DND-41 (cell line): ENCODE data around the gene TSC2.

Experiments
- ATAC-seq: fragments of 200-7000 bp; cut with Tn5 transposase; 3 replicates; pipeline ENCODE4 v1.9.1; 2021; ENCODE audit warnings: low read depth; ENCODE audit not compliant: insufficient read depth
- DNase-seq: peaks from one replicate; pipeline ENCODE4 v3.0.0-alpha.2; 2020
- H2AFZ ChIP-seq: 2 replicates; pipeline ENCODE4 v1.6.0; 2012; ENCODE audit warnings: low read depth, low read length
- H3K27ac ChIP-seq: 2 replicates; pipeline ENCODE4 v1.5.1; 2012; ENCODE audit warnings: low read length, inconsistent platforms
- H3K27me3 ChIP-seq: fragments of 200-600 bp; sonication (generic); 2 replicates; pipeline ENCODE4 v1.6.0; 2012; ENCODE audit warnings: low read length, mild to moderate bottlenecking, inconsistent platforms; ENCODE audit not compliant: insufficient read depth, poor library complexity
- H3K36me3 ChIP-seq: 2 replicates; pipeline ENCODE4 v1.5.1; 2012; ENCODE audit warnings: low read length, inconsistent platforms; ENCODE audit not compliant: insufficient read depth
- H3K4me1 ChIP-seq: 2 replicates; pipeline ENCODE4 v1.5.1; 2012; ENCODE audit warnings: mild to moderate bottlenecking, low read length; ENCODE audit not compliant: insufficient read depth
- H3K4me2 ChIP-seq: 2 replicates; pipeline ENCODE4 v1.6.0; 2012; ENCODE audit warnings: mild to moderate bottlenecking, moderate library complexity, low read length, inconsistent platforms; ENCODE audit not compliant: insufficient read depth
- H3K4me3 ChIP-seq, 2 experiments: fragments of 200-600 bp in 1 of 2; shearing (Covaris generic) in 1 of 2; 2 replicates each; pipeline ENCODE4 v1.5.1; 2012 to 2016; ENCODE audit warnings: inconsistent platforms in 2 of 2, low read length in 2 of 2, mild to moderate bottlenecking in 2 of 2, low read depth in 1 of 2, moderate library complexity in 1 of 2
- H3K79me2 ChIP-seq: 2 replicates; pipeline ENCODE4 v1.6.0; 2012; ENCODE audit warnings: low read length, inconsistent platforms; ENCODE audit not compliant: insufficient read depth
- H3K9ac ChIP-seq: 2 replicates; pipeline ENCODE4 v1.6.0; 2012; ENCODE audit warnings: low read depth, mild to moderate bottlenecking, inconsistent platforms, low read length, moderate library complexity
- H3K9me3 ChIP-seq: 2 replicates; pipeline ENCODE4 v1.5.1; 2012; ENCODE audit warnings: low read length, moderate library complexity, mild to moderate bottlenecking, inconsistent platforms; ENCODE audit not compliant: insufficient read depth, severe bottlenecking
- H4K20me1 ChIP-seq: 2 replicates; pipeline ENCODE4 v1.6.0; 2012; ENCODE audit warnings: low read length; ENCODE audit not compliant: insufficient read depth
- EZH2 ChIP-seq: IDR thresholded peaks from 3 replicates; pipeline ENCODE4 v1.6.1; 2012; ENCODE audit warnings: borderline replicate concordance, low read depth, mild to moderate bottlenecking, moderate library complexity, low read length, inconsistent platforms; ENCODE audit not compliant: severe bottlenecking
- TF ChIP-seq, protein P1 (sequence below): IDR thresholded peaks from 2 replicates; pipeline ENCODE4 v1.5.1; 2012; ENCODE audit warnings: borderline replicate concordance, low read length, moderate library complexity, mild to moderate bottlenecking; ENCODE audit not compliant: poor library complexity, severe bottlenecking; ENCODE audit errors: extremely low read depth

TSC2 gene

GRCh38 chr16:2042986-2043666, 4.7 kb upstream of the TSC2 start:
- no peak overlapping the region for H2AFZ ChIP-seq
- H3K27me3 ChIP-seq, result no peaks in the 10 kb centered on the region
- no peak overlapping the region for H3K9ac ChIP-seq
- peaks cover 17% of the 10 kb centered on the region for H3K4me1 ChIP-seq
- H3K79me2 ChIP-seq, result peaks cover 21% of the 10 kb centered on the region
- H3K4me3 ChIP-seq, result no peak overlapping the region
- TF ChIP-seq EZH2, result no peak
- TF ChIP-seq, protein P1, sequence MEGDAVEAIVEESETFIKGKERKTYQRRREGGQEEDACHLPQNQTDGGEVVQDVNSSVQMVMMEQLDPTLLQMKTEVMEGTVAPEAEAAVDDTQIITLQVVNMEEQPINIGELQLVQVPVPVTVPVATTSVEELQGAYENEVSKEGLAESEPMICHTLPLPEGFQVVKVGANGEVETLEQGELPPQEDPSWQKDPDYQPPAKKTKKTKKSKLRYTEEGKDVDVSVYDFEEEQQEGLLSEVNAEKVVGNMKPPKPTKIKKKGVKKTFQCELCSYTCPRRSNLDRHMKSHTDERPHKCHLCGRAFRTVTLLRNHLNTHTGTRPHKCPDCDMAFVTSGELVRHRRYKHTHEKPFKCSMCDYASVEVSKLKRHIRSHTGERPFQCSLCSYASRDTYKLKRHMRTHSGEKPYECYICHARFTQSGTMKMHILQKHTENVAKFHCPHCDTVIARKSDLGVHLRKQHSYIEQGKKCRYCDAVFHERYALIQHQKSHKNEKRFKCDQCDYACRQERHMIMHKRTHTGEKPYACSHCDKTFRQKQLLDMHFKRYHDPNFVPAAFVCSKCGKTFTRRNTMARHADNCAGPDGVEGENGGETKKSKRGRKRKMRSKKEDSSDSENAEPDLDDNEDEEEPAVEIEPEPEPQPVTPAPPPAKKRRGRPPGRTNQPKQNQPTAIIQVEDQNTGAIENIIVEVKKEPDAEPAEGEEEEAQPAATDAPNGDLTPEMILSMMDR, result no peak
- no peak for DNase-seq
- no peak overlapping the region for H3K27ac ChIP-seq
- no peak overlapping the region for H3K4me2 ChIP-seq
- ATAC-seq, result no peak
- H3K9me3 ChIP-seq, result no peaks in the 10 kb centered on the region
- peaks cover 30% of the 10 kb centered on the region for H3K36me3 ChIP-seq
- 0 out of 2 replicates have a peak, but pooled peaks cover 2% of the 10 kb centered on the region for H4K20me1 ChIP-seq

DNA sequence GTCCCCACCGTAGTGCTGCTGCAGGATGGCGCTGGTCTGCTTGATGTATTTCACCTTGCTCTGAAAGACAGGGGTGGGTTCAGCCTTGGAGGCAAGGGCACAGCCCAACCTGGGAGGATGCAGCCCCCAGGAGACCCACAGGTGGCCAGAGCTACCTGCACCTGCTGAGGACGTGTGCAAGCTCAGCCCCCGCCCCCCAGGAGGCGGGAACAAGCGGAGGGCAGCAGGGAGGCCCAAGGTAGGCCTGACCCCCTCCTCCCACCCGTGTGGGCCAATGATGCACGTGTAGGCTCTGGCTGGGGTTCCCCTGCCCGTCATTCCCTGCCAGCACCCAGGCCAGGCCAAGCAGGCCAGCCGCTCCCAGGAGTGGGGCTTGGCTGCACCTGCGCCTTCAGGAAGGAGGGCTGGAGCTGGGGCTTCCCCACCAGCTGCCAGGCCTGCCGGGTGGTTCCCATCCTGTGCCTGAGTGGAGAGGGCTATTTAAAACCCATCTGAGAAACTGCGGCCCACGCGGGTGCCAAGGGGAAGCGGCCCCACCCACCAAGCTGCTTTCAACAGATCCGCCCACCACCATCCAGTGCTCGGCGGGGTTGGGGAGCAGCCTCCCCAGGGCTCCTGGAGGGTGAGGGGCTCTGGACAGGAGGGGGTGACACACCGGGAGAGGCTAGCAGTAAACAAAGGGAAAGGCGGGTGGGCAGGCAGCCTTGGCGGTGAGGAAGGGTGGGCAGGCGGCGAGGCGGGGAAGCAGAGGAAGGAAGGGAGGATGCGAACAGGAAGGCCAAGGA, 3.9 kb upstream of the TSC2 start:
- H2AFZ ChIP-seq, result no peak overlapping the region
- DNase-seq, result no peak
- TF ChIP-seq, protein P1, result no peak
- TF ChIP-seq EZH2, result no peak
- H3K9ac ChIP-seq, result no peak overlapping the region
- no peak overlapping the region for H3K4me2 ChIP-seq
- peaks cover 29% of the 10 kb centered on the region for H3K79me2 ChIP-seq
- H3K36me3 ChIP-seq, result peaks cover 30% of the 10 kb centered on the region
- H4K20me1 ChIP-seq, result 0 out of 2 replicates have a peak, but pooled peaks cover 2% of the 10 kb centered on the region
- no peaks in the 10 kb centered on the region for H3K27me3 ChIP-seq
- no peaks in the 10 kb centered on the region for H3K9me3 ChIP-seq
- peaks cover 22% of the 10 kb centered on the region for H3K4me1 ChIP-seq
- H3K4me3 ChIP-seq, result no peak overlapping the region
- no peak overlapping the region for H3K27ac ChIP-seq
- no peak for ATAC-seq

- DNase-seq (no peak), ATAC-seq (no peak)
- Histone ChIP-seq H3K4me3 (no peak overlapping the region), H3K9ac (no peak overlapping the region), H3K4me1 (peaks cover 29% of the 10 kb centered on the region), H3K27ac (no peak overlapping the region), H3K36me3 (peaks cover 30% of the 10 kb centered on the region), H4K20me1 (0 out of 2 replicates have a peak, but pooled peaks cover 2% of the 10 kb centered on the region), H3K9me3 (no peaks in the 10 kb centered on the region), H3K4me2 (no peak overlapping the region), H3K27me3 (no peaks in the 10 kb centered on the region), H3K79me2 (peaks cover 35% of the 10 kb centered on the region), H2AFZ (no peak overlapping the region)
- no peak for TF ChIP-seq EZH2
- TF ChIP-seq, protein P1, result no peak
Observed at GRCh38 chr16:2044541-2044940, 3.2 kb upstream of the TSC2 start.
